PC-3 (cell line): ENCODE measurements around the gene SYCP1.

Experiments
- CTCF ChIP-seq: fragments of 300-600 bp; sonication (generic); conservative IDR thresholded peaks from 2 replicates; pipeline ENCODE4 v1.5.1; 2017; ENCODE audit warnings: antibody characterized with exemption, low read depth, mild to moderate bottlenecking, low read length
- EZH2 ChIP-seq: fragments of 300-600 bp; sonication (generic); IDR thresholded peaks from one replicate; pipeline ENCODE4 v1.6.1; 2017; ENCODE audit warnings: antibody characterized with exemption, mild to moderate bottlenecking, low read length; ENCODE audit not compliant: unreplicated experiment

DNA sequence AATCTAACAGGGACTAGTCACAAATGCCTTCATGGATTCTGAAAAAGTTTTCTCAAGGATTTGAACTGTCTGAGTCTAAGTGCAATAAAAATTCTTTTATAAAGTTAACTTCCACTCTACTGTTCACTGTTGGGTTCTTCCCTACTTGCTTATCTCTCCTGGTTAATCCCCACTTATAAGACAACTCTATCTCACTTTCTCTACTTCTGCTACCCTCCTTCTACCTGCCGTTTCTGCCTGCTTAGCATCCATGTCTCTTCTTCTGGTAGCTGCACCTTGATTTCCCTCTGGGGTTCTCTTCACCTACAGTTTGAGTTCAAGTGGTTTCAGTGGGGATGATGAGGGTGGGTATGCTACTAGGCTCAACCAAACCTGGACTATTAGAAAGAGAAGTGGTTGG lies 181.0 kb downstream of the SYCP1 start:
- no peak for TF ChIP-seq CTCF
- no peak for TF ChIP-seq EZH2
